HG02970 (cell line): ENCODE data around the gene TOX4.
"Not testable (repeated sequence)": the region's sequence is repeated elsewhere in the genome, so short reads cannot be mapped to it uniquely, and the experiment has no call there.

Experiments
- ATAC-seq: cut with Tn5 transposase; IDR thresholded peaks from one replicate; pipeline ENCODE4 v1.9.1; 2021; ENCODE audit warnings: mild to moderate bottlenecking, moderate library complexity, moderate number of reproducible peaks; ENCODE audit not compliant: unreplicated experiment, low FRiP score

The TOX4 gene

DNA sequence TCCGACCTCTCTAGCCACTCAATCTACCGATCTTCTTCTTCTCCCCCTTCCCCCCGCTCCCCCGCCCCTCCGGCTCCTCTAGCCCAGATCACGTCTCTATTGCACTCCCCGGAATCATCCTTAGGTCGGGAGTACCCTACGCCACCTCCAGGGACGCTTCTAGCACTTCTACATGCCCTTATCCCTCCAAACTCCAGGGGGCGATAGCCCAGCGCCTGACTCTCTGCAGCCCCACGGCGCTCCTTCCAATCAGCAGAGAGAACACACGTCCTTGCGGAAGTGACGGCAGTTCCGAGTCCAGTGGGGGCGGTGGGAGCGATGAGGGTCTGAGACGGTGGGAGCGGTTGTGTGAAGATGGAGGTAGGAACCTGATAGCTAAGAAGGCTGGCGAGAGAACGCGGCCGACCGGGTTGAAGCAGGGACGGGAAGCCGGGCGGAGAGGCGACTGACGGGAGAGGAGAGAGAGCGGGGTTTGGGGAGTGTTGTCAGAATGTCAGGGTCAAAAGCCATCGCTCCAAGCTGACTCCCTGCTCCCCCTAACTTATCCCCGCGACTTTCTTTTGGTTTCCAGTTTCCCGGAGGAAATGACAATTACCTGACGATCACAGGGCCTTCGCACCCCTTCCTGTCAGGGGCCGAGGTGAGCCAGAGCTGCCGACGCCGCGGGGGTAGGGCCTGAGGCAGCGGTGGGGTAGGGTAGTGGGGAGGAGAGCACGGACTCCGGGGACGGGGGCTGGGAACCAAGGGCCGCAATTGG lies at the start of gene TOX4, which contains the start of gene RAB2B:
TOX4 (plus strand) TSS at position 271 of the 757 bp plus-strand sequence; CDS start at position 355, 84 bp downstream.
RAB2B (minus strand) TSS at position 35 of the 757 bp plus-strand sequence. CDS start 87 bp downstream, outside the sequence.
- peak; percentile 98 for ATAC-seq

DNA sequence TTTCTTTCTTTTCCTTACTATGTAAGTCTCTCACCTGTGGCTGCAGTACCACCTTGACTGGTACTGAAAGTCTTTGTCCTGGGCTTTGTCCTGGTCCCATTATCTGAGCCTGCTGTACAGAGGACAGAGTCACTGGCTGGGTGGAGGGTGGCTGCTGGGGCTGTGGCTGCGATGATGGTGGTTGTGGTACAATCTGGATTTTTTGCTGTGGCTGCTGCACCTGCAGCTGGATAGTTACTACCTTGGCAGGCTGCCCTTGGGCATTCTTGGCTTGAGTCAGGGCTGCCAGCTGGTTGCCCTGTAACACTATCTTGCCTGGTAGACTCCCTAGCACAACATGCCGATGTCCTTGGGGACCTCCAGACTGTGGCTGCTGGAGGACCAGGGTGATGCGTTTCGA lies 48.1 kb upstream of the TOX4 start:
- no peak for ATAC-seq

DNA sequence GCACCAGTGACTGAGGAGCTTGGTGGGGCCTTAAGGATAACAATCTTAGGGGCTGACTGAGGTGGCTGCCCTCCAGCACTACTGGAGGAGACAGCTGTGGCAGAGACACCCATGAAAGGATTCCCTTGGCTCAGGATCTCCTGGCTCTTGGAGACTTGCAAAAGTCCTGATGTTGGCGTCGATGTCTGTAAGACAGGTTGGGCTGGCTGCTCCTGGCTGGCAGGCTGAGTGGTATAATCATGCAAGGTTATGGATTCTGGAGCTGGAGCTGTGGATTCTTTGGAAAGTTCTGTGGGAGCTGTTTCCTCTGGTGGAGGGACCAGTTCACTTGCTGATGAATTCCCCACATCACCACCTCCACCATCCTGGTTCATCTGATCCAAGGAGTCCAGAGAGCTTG lies 45.9 kb upstream of the TOX4 start:
- ATAC-seq: no peak

DNA sequence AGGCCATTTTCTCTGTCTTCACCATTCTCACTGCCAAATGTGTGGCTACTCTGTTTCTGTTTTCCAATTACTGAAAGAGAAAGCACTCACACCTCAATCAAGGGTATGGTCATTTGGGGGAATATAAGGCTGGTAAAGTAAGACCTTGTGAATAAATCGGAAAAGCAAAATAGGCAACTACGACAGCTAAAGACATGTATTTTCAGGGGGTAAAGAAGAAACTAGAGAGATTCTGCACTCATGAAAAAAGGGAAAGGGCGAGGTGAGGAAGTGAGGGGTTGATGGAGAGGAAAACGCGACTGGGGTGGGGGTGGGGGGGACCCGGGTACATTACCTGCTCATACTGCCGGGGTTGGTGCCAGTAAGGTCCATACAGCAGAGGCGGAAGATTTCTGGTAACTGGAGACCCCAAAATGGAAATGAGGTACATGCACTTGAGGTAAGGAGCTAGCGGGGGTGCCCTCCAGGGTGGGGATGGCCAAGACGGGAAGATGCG lies 40.4 kb upstream of the TOX4 start:
- ATAC-seq: no peak

DNA sequence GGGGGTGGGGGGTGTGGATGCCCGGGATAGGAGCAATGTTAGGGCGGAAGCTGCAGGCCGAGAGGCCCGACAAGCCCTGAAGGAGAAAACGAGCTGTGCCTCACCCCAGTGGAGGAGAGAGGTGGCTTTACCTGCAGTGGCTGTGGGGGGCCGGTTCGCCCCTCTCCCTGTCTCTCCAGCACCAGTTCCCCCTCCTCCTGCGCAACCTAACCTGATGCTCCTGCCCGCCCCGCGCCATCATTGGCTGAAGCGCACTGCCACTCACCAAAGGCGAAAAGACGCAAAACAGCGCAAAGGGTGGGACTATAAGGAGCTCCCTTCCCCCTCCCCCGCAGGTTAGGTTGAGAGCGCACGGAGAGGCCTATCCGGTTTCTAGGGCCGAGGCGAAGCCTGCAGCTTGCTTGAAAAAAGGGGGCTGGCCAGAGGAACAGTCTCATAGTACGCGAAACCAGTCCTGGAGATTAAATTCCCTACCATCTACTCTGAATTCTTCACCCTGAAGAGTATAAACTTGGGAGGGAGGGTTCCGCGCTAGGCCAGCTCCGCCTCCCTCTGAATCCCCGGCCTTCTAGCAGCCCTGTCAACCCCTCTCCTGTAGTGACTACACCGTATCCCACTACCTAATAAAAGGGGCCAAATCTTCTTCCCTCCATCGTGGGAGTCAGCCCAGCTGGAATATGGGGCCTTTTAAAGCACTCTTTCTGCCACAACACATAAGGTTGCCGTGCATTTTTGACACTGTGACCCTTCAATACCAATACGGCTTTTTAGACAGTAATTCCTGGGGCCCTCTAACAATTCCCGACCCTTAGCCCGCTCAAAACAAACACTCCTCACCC lies 39.7 kb upstream of the TOX4 start:
- ATAC-seq: peak; percentile 98

DNA sequence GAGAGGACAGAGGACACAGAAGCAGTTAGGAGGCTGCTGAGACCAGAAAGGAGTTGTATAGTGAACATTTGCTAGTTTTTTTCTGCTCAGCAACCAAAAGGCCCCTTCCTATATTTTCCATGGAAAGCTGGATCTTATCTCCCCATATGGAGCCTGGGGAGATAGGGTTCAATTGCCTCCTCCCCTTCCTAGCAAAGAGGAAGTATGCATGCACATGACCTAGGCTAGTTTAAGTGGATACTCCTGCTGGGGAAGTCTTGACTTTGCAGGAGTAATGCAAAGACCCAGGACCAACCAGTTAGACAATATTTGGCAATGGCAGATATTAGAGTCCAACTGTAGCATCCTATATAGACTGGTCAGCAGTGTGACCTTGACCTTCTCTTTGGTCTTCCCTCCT lies 36.1 kb upstream of the TOX4 start:
- ATAC-seq: no peak

DNA sequence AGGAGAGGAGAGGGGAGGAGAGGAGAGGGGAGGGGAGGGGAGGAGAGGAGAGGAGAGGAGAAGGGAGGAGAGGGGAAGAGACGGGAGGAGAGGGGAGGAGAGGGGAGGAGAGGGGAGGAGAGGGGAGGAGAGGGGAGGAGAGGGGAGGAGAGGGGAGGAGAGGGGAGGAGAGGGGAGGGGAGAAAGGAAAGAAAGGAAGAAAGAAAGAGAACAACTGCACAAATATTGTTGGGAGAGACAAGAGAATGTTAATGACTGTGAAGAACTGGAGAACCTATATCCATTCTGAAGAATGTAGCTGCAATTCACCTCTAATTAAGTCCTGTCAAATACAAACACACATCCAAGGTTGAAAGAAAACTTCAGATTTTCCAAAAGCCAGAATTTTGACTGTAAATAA lies 34.3 kb upstream of the TOX4 start:
- ATAC-seq: not testable (repeated sequence)

DNA sequence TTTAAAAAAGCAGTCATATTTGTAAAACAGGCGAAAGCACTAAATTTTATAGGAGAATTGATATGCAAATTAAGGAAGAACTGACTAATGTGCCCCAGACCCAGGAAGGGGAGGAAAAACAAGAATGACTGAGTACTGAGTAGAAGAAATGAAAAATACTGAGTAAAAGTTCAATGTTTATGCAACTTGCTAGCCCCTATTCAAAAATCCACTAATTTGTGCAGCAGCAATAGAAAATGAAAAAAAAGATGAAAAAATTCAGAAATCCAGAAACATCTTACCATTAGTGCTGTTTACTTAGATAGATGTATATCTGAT lies 27.1 kb upstream of the TOX4 start:
- no peak for ATAC-seq

DNA sequence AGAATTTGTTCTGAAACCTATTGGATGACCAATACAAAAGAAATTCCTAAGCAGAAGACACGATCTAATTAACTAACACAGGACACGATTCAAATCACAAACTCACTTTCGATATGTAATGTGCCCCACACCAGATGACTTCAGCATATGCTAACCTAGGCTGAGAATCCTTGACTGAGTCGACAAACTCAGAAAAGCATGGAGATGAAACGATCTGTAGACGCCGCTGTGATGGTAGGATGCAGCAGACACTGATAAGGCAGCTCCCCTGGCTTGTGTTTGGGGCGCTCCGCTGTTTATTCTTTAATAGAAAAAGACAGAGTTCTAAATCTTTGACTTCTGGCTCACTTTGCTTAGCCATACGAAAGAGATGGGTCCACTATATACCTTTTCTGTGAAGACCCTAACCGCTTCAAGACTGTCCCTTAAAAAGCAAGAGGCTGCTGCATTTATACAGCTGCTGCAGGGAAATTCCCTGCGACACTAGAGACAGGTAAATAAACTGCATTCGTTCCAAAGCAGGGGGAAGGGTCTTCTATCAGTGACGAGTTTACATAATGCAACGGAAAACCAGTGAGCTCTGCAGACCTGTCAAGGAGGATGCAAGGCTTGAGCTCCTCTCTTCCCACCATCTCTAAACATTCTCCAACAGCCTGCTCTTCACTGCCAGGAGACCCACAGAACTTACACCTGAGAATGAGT lies 22.0 kb upstream of the TOX4 start:
- ATAC-seq: no peak

DNA sequence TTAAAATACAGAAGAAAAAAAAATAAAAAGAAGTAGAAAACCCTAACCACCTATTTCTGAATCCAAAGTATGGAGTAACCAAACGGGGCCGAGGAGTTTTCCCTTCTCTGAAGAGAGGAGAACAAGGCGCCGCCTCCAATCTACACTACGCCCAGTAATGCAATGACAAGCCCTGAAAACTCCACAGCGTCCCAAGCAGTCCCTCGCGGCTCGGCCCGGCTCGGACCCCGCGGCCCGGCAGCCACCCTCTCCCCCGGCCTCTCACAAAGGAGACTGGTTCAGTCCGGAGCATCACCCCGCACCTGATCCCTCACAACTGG lies 21.4 kb upstream of the TOX4 start:
- peak; percentile 28 for ATAC-seq

DNA sequence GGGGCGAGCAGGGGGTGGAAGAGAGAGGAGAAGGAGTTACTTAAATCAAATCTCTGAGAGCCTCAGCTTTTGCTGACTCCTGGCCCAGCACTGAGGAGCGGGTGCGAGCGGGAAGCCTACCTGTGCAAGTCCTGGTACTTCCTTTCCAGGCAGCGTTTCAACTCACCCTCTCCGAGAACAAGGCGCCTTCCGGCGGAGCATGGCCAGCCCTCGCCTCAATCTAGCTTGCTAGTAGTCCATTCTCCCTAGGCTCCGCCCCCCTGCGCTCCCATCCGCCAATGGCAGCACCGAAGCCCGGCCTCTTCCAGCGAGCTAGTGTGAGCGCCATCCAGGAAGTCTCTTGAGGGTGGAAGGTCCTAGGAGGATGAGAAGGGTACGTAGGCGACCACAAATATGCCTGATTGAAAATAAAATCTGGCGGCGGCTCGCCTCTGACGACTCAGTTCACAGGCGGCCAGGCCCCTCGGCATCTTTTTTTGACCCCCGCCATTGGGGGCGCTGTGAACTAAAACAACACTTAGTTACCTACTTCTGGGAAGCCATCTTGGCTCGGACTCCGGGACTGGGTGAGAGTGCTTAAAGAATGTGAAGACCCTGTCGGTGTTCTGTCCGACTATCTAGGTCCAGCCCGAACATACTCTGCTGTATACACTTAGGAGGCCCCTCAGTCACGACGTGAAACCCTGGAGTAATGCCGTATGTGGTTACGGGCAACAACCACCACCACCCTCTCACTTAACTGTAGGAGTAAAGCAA lies 20.9 kb upstream of the TOX4 start, which contains the start of gene CHD8:
CHD8 (minus strand) TSS at position 212 of the 756 bp plus-strand sequence. CDS start 24,480 bp downstream, outside the sequence.
- peak; percentile 96 for ATAC-seq

DNA sequence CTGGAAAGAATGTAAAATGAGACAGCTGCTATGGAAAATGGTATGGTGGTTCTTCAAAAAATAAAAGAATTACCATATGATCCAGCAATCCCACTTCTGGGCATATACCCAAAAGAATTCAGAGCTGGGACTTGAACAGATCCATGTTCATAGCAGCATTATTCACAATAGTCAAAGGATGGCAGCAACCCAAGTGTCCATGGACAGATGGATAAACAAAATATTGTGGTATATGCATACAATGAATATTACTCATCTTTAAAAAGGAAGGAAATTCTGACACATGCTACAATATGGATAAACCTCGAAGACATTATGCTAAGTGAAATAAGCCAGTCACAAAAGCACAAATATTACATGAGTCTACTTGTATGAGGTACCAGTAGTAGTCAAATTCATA lies 9.4 kb upstream of the TOX4 start:
- no peak for ATAC-seq

DNA sequence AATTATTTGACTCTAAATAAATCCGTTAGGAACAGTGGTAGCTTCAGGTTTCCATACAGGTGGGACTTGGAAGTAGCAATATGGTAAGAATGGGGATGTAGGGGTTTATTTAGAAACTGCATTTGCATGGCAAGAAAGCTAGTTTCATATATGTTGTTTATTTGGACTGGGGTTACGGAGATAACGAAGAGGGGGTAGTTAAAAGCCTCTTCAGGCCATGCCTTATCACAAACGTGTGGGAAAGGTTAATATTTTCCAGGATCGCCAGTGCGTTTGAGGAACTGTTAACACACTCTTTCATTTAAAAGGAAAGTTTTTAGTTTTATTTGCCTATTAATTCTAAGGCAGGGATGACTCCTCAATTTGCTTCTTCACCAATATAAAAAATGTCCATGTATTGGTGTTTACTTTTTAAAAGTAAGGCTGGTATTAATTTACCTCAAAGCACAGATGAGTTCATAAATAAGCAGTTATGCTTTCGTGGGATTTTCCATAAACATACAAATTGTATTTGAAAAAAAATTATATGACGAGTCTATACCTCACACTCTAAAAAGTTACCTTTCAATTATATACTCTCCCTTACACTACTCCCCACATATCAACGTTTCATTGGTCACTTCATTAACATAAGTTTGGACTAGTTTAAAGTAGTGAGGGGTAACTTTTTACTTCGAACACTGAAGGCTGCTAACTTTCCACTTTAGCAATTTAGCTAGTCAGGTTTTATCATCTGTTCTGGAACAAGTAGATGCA lies 1.1 kb upstream of the TOX4 start:
- peak; percentile 3 for ATAC-seq

DNA sequence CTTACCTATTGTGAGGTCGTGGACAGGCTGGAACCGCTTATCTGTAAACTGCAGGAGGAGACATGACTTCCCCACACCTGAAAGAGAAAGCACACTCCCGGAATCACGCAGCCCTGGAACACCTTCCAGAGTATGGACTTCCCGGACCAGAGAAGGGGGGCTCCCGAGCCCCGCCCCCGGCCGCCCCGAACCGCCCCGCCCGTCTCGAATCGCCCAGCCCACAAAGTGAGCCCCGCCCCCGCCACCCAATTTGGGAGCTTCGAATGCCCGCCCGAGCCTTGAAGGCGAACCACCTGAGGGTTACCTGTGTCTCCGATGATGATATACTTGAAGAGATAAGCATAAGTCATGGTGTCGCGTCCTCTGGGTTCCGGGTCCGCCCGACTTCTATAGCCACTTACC lies 471 bp upstream of the TOX4 start:
- ATAC-seq: no peak

DNA sequence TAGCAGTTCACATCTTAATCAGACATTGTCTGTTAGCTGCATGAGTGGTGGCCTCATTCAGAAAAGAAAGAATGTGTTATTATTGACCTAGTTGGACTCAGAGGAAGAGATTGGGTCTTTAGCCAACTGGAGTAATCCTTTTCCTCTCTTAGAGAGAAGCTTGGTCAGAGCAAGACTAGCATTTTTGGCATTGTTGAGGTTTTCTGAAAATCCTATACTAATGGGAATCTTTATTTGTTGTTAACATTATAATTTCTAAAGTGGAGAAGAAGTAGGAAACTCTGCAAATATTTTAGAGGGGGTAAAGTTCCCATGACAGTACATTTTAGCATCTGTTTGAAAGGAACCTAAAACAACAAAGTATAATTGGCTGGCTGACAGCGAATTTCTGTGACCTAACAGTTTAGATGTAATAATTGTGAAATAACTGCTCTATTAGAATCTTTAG lies 9.7 kb downstream of the TOX4 start:
- ATAC-seq: no peak

DNA sequence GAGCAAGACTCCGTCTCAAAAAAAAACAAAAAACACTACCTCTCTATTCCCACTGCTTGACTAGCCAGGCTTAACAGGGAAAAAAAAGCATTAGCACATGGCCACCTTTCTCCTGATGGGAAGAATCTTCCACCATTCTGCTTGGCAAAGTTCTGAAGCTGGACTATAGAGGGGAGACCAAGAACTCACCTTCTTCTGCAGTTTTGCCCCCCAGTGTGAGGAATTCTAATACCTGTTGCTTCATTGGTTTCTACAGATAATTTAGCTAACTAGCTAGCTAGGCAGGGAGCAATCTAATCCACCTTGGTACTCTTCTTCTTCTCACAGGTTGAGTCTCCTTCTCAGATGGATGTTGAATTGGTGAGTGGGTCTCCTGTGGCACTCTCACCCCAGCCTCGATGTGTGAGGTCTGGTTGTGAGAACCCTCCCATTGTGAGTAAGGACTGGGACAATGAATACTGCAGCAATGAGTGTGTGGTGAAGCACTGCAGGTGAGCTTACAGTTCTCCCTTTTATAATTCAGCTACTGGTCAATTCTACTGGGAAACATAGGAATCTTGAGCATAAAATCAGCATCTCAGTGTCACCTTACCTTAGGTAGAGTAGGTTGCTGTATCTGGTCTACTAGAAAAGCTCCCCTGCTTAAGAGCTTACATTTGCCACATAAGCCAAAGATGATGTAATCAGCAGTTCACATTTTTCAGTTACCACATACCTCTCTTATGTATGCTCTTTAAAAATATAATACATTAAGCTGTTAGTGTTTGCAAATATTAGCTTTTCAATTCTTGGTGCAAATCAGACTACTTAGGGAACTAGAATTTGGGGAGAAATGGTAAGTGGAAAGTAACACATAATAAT lies 18.1 kb downstream of the TOX4 start:
- no peak for ATAC-seq

DNA sequence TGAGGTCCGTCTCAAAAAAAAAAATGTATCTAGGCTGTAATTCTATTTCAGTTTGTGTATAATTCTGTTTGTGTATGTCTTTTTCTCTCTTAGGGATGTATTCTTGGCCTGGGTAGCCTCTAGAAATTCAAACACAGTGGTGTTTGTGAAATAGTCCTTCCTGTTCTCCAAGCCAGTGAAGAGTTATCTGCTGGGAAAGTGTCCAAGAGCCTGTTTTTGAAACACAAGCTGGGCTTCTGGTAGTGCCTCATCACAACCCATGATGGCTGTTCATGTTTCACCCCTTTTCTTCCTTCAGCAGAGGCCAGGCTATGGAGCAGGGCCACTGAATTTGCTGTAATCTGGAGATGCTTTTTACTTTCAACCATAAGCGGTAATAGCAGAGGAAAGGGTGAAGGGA lies 19.5 kb downstream of the TOX4 start:
- ATAC-seq: no peak
